Psoas muscle (tissue), 8 donors: ENCODE data around the gene LMNTD1. TPM values are rescaled to one million over a fixed set of nuclear protein-coding genes. Genes with fewer than 3 reads are reported as not detected.
"Not testable (repeated sequence)": the region's sequence is repeated elsewhere in the genome, so short reads cannot be mapped to it uniquely, and the experiment has no call there.

Experiments used
- ATAC-seq, 4 donors: fragments of 200-7000 bp; cut with Tn5 transposase; one replicate each; pipeline ENCODE4 v1.9.1; 2020; ENCODE audit warnings: moderate library complexity in 3 of 4, mild to moderate bottlenecking in 2 of 4
- DNase-seq, 2 donors: peaks; one replicate each; pipeline ENCODE4 v3.0.0-alpha.2; 2020
- H3K27ac ChIP-seq: fragments of 200-600 bp; one replicate; pipeline ENCODE4 v1.8.0; 2022
- H3K27me3 ChIP-seq, 3 donors: fragments of 200-600 bp in 1 of 3; one replicate each; pipeline versions ENCODE4 v1.6.1 to v1.8.0; 2013 to 2022; ENCODE audit warnings: low read length in 2 of 3, mild to moderate bottlenecking in 2 of 3, moderate library complexity in 1 of 3; ENCODE audit not compliant: insufficient read depth in 3 of 3
- H3K36me3 ChIP-seq, 2 donors: fragments of 200-600 bp in 1 of 2; one replicate each; pipeline versions ENCODE4 v1.6.1 to v1.8.0; 2013 to 2022; ENCODE audit warnings: low read depth in 1 of 2, mild to moderate bottlenecking in 1 of 2, moderate library complexity in 1 of 2; ENCODE audit not compliant: insufficient read depth in 1 of 2
- H3K4me1 ChIP-seq: fragments of 200-600 bp; one replicate; pipeline ENCODE4 v1.8.0; 2022
- H3K4me3 ChIP-seq: fragments of 200-600 bp; one replicate; pipeline ENCODE4 v1.8.0; 2022; ENCODE audit warnings: mild to moderate bottlenecking
- H3K9me3 ChIP-seq: fragments of 200-600 bp; one replicate; pipeline ENCODE4 v1.8.0; 2022
- WGBS, 3 donors: extraction: QIAGEN DNeasy Blood & Tissue Kit; methylation state at CpG; one replicate each; pipeline versions ENCODE4 v1.1.6 to v1.1.7; 2013; 5-methylcytosine and 5-hydroxymethylcytosine counted together
- intact Hi-C, 2 donors: fragments of 100-400 bp; cut with DNase I; formaldehyde crosslinking; loops; one replicate each; pipeline versions ENCODE4 v1.11.0 to v1.14.2; 2022
- long read RNA-seq, 2 donors: library from polyadenylated mRNA; unstranded; transcript quantifications; one replicate each; pipeline ENCODE4 v2.0.0, GENCODE V29; 2021
- polyA plus RNA-seq, 3 donors: library from polyadenylated mRNA; stranded (reverse); fragments of 200-250 nt; gene quantifications; one replicate each; pipeline ENCODE4 v1.2.3, GENCODE V29; 2013
- total RNA-seq, 4 donors: library from RNA; stranded (reverse); fragmentation: NEBNext Ultra II Directional in 2 of 4; extraction: Animal tissue kit (Norgen Biotek cat#: 25700) in 2 of 4; gene quantifications; one replicate each; pipeline versions ENCODE4 v1.2.1 to v1.2.4, GENCODE V29; 2021 to 2023
- TF ChIP-seq, protein P1 (sequence below): fragments of 200-600 bp; IDR thresholded peaks from one replicate; pipeline ENCODE4 v1.8.0; 2022; ENCODE audit warnings: antibody characterized with exemption
- donor health status: healthy with polysubstance abuse.
- donor health status: DM: no; HTN: no; CAD: no; lungs with moderate emphysema.
- donor health status: Bipolar disorder and iron deficiency.
- donor health status: healthy.
- donor health status: DM: yes; HTN: yes; CAD: no.
- donor health status: DM: no; HTN: no; CAD: no.
- donor health status: DM: no; HTN: no; CAD: no.
- donor health status: DM: yes; HTN: yes; CAD: no.

The LMNTD1 gene, protein sequence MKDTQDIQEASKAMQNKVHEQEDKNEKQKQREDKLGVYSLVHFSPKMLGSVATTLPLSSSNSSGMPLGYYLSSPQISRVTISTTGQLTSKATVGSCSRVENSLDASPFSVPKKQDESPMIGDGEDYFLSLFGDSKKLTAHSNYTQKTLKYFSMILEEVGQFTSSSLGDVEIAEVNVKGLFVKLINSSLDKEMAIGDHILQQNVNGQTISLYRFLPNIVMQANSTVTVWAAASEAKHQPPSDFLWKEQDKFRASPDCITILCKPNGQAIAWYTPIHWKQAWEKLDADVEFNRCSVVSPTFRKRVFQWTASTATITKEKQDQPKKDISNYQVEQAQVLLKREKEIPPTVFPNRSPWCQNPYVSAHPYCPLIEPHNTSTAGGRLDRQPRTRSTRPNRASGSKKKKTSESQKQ
- total RNA-seq (not detected), polyA plus RNA-seq (not detected)
- long read RNA-seq, donor 1, result 0 reads
- long read RNA-seq, donor 2, result 0 reads

DNA sequence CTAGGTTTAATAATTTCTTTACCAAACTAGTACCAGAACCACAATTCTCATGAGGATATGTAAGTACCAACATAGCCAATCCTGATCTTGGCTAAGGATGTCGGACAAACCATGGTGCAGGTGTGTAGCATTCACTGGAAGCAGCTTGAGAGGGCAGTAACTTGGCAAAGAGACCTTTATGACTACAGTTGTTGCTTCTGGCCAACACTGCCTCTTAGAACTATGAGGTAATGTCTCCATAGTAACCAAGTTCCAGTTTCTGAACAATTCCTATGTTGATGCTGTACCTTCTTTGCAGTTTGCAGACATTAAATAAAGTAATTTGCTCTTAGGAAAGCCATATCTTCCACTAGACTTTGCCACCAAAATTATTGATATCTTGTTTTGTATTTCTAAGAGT is at the start of gene LMNTD1:
Gene LMNTD1, minus strand, starts transcription at position 186 of the 400 bp plus-strand sequence. CDS start 324 bp downstream, outside the sequence.
- Histone ChIP-seq H3K27ac (no peak within 1 kb of the TSS), H3K9me3 (no peaks in the 10 kb centered on the region), H3K27me3 (no peaks in the 10 kb centered on the region), H3K4me3 (no peak within 1 kb of the TSS), H3K36me3 (no peaks in the 10 kb centered on the region), H3K4me1 (no peaks in the 10 kb centered on the region)
- TF ChIP-seq, protein P1, sequence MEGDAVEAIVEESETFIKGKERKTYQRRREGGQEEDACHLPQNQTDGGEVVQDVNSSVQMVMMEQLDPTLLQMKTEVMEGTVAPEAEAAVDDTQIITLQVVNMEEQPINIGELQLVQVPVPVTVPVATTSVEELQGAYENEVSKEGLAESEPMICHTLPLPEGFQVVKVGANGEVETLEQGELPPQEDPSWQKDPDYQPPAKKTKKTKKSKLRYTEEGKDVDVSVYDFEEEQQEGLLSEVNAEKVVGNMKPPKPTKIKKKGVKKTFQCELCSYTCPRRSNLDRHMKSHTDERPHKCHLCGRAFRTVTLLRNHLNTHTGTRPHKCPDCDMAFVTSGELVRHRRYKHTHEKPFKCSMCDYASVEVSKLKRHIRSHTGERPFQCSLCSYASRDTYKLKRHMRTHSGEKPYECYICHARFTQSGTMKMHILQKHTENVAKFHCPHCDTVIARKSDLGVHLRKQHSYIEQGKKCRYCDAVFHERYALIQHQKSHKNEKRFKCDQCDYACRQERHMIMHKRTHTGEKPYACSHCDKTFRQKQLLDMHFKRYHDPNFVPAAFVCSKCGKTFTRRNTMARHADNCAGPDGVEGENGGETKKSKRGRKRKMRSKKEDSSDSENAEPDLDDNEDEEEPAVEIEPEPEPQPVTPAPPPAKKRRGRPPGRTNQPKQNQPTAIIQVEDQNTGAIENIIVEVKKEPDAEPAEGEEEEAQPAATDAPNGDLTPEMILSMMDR, result no peak
- WGBS, 3 donors, result 0 to 23% (median 18%) methylated on average over 1 of the region's 1 CpG
- intact Hi-C loops, result no loop called here
- no peak for DNase-seq
- ATAC-seq, result no peak

DNA sequence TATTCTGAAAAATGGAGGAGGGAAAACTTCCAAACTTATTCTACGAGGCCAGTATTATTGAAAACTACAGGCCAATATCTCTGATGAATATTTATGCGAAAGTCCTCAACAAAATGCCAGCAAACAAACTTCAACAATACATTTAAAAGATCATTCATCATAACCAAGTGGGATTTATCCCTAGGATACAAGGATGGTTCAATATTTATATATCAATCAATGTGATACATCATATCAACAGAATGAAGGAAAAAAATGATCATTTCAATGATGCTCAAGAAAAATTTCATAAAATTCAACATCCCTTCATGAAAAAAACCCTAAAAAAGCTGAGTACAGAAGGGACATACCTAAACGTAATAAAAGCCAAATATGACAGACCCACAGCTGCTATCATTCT is 45.9 kb upstream of the LMNTD1 start:
- no peaks in the 10 kb centered on the region for H3K27me3 ChIP-seq
- ATAC-seq, result no peak
- WGBS, 3 donors, result 72 to 89% (median 81%) methylated on average over 3 of the region's 3 CpGs

DNA sequence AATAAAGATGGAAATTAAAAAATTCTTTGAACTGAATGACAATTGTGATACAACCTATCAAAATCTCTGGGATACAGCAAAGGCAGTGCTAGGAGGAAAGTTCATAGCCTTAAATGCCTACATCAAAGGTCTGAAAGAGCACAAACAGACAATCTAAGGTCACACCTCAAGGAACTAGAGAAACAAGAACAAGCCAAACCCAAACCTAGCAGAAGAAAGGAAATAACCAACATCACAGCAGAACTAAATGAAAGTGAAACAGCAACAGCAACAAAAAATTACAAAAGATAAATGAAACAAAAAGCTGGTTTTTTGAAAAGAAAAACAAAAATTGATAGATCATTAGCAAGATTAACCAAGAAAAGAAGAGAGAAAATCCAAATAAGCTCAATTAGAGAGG is 42.4 kb upstream of the LMNTD1 start:
- H3K4me3 ChIP-seq, intact Hi-C loops, H3K27ac ChIP-seq, H3K36me3 ChIP-seq, H3K4me1 ChIP-seq, ATAC-seq, H3K9me3 ChIP-seq, DNase-seq, H3K27me3 ChIP-seq: not testable (repeated sequence)

More for the DNA sequence above, 45.9 kb upstream of the LMNTD1 start:
- Histone ChIP-seq H3K36me3 (no peaks in the 10 kb centered on the region), H3K4me3 (no peak overlapping the region), H3K9me3 (no peaks in the 10 kb centered on the region), H3K4me1 (no peaks in the 10 kb centered on the region), H3K27ac (no peak overlapping the region)
- intact Hi-C loops, result no loop called here
- TF ChIP-seq, protein P1, result no peak
- DNase-seq, result no peak

DNA sequence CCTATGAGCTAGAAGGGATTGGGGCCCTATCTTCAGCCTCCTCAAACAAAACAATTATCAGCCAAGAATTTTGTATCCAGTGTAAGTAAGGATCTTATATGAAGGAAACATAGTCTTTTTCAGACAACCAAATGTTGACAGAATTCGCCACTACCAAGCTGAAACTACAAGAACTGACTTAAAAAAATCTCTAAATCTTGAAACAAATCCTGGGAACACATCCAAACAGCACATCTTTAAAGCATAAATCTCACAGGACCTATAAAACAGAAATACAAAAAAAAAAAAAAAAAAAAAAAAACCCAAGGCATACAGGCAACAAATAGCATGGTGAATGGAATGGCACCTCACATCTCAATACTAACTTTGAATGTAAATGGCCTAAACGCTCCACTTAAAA is 41.3 kb upstream of the LMNTD1 start:
- no peak for DNase-seq
- Histone ChIP-seq H3K27ac (no peak overlapping the region), H3K36me3 (no peaks in the 10 kb centered on the region), H3K9me3 (no peaks in the 10 kb centered on the region), H3K4me1 (no peaks in the 10 kb centered on the region), H3K4me3 (no peak overlapping the region), H3K27me3 (no peaks in the 10 kb centered on the region)
- intact Hi-C loops, result no loop called here
- TF ChIP-seq, protein P1, result no peak
- no peak for ATAC-seq
- WGBS, 3 donors, result 83 to 86% (median 85%) methylated on average over 2 of the region's 2 CpGs

DNA sequence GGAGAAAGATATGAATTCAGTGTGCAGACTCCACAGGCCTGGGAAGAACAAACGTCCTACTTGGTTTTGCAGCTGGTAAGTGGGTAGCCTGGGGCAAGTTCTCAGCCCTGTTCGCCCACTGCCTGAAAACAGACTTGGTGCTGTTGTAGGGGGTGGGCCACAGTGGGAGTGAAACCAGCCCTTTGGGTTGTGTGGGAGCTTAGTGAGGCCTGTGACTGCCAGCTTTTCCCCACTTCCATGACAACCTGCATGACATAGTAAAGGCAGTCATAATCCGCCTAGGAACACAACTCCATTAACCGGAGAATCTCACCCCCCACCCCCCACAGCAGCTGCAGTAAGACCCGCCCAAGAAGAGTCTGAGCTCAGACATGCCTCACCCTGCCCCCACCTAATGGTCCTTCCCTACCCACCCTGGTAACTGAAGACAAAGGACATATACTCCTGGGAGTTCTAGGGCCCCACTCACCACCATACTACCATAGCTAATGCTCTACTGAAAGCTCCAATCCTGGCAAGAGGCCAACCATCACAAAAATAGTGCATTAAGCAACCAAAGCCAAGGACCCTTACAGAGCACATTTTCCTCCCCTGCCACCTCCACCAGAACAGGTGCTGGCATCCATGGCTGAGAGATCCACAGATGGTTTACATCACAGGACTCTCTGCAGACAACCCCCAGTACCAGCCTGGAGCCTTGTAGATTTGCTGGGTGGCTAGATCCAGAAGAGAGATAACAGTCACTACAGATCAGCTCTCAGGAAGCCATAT is 39.8 kb upstream of the LMNTD1 start:
- Histone ChIP-seq H3K4me1 (no peaks in the 10 kb centered on the region), H3K9me3 (no peaks in the 10 kb centered on the region), H3K36me3 (no peaks in the 10 kb centered on the region), H3K4me3 (no peak overlapping the region), H3K27ac (no peak overlapping the region), H3K27me3 (no peaks in the 10 kb centered on the region)
- intact Hi-C loops, result no loop called here
- WGBS, 3 donors, result 44 to 64% (median 49%) methylated on average over 4 to 5 of the region's 5 CpGs
- DNase-seq, result no peak
- TF ChIP-seq, protein P1, result no peak
- ATAC-seq, result no peak
